Nephron progenitor cell (in vitro differentiated cells): ENCODE measurements around the gene PDSS1.
"Not testable (repeated sequence)": the region's sequence is repeated elsewhere in the genome, so short reads cannot be mapped to it uniquely, and the experiment has no call there.

Experiments used
- DNase-seq: peaks from one replicate; pipeline ENCODE4 v3.0.0; 2021
- H3K27ac Mint-ChIP-seq: 2 replicates; pipeline ENCODE4 v1.8.0; 2021; ENCODE audit warnings: mild to moderate bottlenecking, moderate library complexity, mixed read lengths
- H3K27me3 Mint-ChIP-seq: 2 replicates; pipeline ENCODE4 v1.8.0; 2021; ENCODE audit warnings: mild to moderate bottlenecking, low read depth, mixed read lengths; ENCODE audit not compliant: poor library complexity
- H3K36me3 Mint-ChIP-seq: 2 replicates; pipeline ENCODE4 v1.8.0; 2021; ENCODE audit warnings: low read depth, mixed read lengths
- H3K4me1 Mint-ChIP-seq: 2 replicates; pipeline ENCODE4 v1.8.0; 2021; ENCODE audit warnings: mixed read lengths
- H3K4me3 Mint-ChIP-seq: 2 replicates; pipeline ENCODE4 v1.8.0; 2021; ENCODE audit warnings: mild to moderate bottlenecking, moderate library complexity, mixed read lengths
- H3K9me3 Mint-ChIP-seq: 2 replicates; pipeline ENCODE4 v1.8.0; 2021; ENCODE audit warnings: mild to moderate bottlenecking, moderate library complexity, mixed read lengths
- CTCF ChIP-seq: fragments of 200-600 bp; sonication (generic); IDR thresholded peaks from 2 replicates; pipeline ENCODE4 v1.5.0; 2021; ENCODE audit warnings: antibody characterized with exemption

PDSS1 gene

GRCh38 chr10:26662864-26663263 lies 34.6 kb upstream of the PDSS1 start:
- peaks cover 4% of the 10 kb centered on the region for H3K36me3 Mint-ChIP-seq
- H3K4me3 Mint-ChIP-seq: no peak overlapping the region
- H3K9me3 Mint-ChIP-seq: peaks cover 15% of the 10 kb centered on the region
- no peak for TF ChIP-seq CTCF
- no peak overlapping the region for H3K27ac Mint-ChIP-seq
- H3K4me1 Mint-ChIP-seq: no peaks in the 10 kb centered on the region
- peaks cover 8% of the 10 kb centered on the region for H3K27me3 Mint-ChIP-seq
- DNase-seq: no peak

GRCh38 chr10:26665080-26666048 lies 32.1 kb upstream of the PDSS1 start:
- Mint-ChIP-seq H3K9me3 (peaks cover 12% of the 10 kb centered on the region), H3K27me3 (peaks cover 4% of the 10 kb centered on the region)

GRCh38 chr10:26675873-26676257 lies 21.6 kb upstream of the PDSS1 start:
- Mint-ChIP-seq H3K9me3 (no peaks in the 10 kb centered on the region), H3K36me3 (no peaks in the 10 kb centered on the region), H3K4me1 (no peaks in the 10 kb centered on the region), H3K27me3 (peaks cover 6% of the 10 kb centered on the region), H3K4me3 (no peak overlapping the region), H3K27ac (no peak overlapping the region)
- no peak for TF ChIP-seq CTCF
- DNase-seq: no peak

More at GRCh38 chr10:26665080-26666048, 32.1 kb upstream of the PDSS1 start:
- Mint-ChIP-seq H3K27ac (no peak overlapping the region), H3K36me3 (peaks cover 4% of the 10 kb centered on the region), H3K4me1 (no peaks in the 10 kb centered on the region), H3K4me3 (no peak overlapping the region)
- no peak for TF ChIP-seq CTCF
- no peak for DNase-seq

- H3K4me3 Mint-ChIP-seq: no peak overlapping the region
- H3K4me1 Mint-ChIP-seq: no peaks in the 10 kb centered on the region
- no peaks in the 10 kb centered on the region for H3K9me3 Mint-ChIP-seq
- peaks cover 15% of the 10 kb centered on the region for H3K27me3 Mint-ChIP-seq
- no peaks in the 10 kb centered on the region for H3K36me3 Mint-ChIP-seq
- no peak for DNase-seq
- no peak overlapping the region for H3K27ac Mint-ChIP-seq
- no peak for TF ChIP-seq CTCF
Observed at GRCh38 chr10:26679588-26679987, 17.9 kb upstream of the PDSS1 start.

GRCh38 chr10:26681076-26681475 lies 16.4 kb upstream of the PDSS1 start:
- Mint-ChIP-seq H3K27me3 (peaks cover 19% of the 10 kb centered on the region), H3K4me3 (no peak overlapping the region), H3K36me3 (no peaks in the 10 kb centered on the region), H3K27ac (no peak overlapping the region), H3K4me1 (no peaks in the 10 kb centered on the region), H3K9me3 (no peaks in the 10 kb centered on the region)
- TF ChIP-seq CTCF: no peak
- DNase-seq: no peak

- H3K4me1 Mint-ChIP-seq, H3K4me3 Mint-ChIP-seq, H3K9me3 Mint-ChIP-seq, H3K27ac Mint-ChIP-seq, DNase-seq, H3K36me3 Mint-ChIP-seq: not testable (repeated sequence)
- peaks cover 19% of the 10 kb centered on the region for H3K27me3 Mint-ChIP-seq
Observed at GRCh38 chr10:26681971-26682370, 15.5 kb upstream of the PDSS1 start.
